ENCODE measurements around the gene CA7.
A peak's percentile ranks its signal among the peaks of the same experiment; 100 is the strongest.

The CA7 gene

DNA sequence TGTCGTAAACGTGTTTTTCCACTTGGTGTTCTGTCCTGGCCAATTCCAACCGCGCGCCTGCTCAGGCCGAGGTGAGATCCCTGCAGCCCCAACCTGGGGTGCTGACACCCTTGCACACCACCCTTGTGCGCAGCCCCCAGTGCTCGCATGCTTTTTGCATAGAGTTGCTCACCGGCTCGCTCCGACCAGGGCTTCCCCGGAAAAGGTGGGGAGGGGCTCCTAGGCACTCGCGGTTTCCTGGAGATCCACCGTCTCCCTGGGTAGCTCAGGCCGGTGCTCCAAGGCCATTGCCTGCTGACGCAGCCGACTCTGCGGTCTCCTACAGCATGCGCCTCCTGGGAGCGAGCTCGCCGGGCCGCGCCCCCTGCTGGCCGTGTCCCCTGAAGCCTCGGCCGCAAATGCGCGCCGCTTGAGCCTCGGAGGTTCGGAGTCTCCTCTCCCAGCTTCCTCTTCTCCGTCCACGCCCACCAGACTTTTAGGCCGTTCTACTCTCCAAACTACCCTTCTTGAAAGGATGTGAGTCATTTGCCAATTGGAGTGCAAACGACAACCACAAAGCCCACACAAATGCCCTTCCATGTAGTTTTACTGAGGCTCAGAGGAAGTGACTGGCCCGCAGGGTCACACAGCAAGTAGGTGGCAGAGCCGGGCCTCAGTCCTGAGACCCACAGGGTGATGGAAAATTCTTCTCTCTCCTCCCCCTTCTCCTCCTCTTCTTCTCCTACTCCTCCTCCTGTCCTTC, 28.9 kb downstream of the CA7 start:
- Mint-ChIP-seq H3K9me3 (peaks cover 2% of the 10 kb centered on the region), H3K27me3 (peaks cover 1% of the 10 kb centered on the region), H3K36me3 (no peaks in the 10 kb centered on the region), H3K4me3 (peak overlapping the region; percentile 83), H3K27ac (peak overlapping the region; percentile 49), H3K4me1 (peaks cover 11% of the 10 kb centered on the region)
- ATAC-seq (ENCODE audit: low read depth) (peak; percentile 95), DNase-seq (ENCODE audit: low spot score in 2 of 2) (peak; percentile 84 to 87)

DNA sequence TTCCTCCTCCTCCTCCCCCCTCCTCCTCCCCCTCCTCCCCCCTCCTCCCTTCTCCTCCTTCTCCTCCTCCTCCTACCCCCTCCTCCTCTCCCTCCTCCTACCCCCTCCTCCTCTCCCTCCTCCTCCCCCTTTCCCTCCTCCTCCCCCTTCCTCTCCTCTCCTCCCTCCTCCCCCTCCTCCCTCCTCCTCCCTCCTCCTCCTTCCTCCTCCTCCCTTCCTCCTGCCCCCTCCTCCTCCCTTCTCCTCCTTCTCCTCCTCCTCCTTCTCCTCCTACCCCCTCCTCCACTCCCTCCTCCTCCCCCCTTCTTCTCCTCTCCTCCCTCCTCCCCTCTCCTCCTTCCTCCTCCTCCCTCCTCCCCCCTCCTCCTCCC, 29.5 kb downstream of the CA7 start:
- ATAC-seq (ENCODE audit: low read depth) = no peak
- Mint-ChIP-seq H3K4me3 (no peak overlapping the region), H3K27me3 (peaks cover 1% of the 10 kb centered on the region), H3K27ac (peak overlapping the region; percentile 49), H3K36me3 (no peaks in the 10 kb centered on the region), H3K4me1 (peaks cover 11% of the 10 kb centered on the region), H3K9me3 (peaks cover 2% of the 10 kb centered on the region)
- DNase-seq (ENCODE audit: low spot score in 2 of 2) = no peak

DNA sequence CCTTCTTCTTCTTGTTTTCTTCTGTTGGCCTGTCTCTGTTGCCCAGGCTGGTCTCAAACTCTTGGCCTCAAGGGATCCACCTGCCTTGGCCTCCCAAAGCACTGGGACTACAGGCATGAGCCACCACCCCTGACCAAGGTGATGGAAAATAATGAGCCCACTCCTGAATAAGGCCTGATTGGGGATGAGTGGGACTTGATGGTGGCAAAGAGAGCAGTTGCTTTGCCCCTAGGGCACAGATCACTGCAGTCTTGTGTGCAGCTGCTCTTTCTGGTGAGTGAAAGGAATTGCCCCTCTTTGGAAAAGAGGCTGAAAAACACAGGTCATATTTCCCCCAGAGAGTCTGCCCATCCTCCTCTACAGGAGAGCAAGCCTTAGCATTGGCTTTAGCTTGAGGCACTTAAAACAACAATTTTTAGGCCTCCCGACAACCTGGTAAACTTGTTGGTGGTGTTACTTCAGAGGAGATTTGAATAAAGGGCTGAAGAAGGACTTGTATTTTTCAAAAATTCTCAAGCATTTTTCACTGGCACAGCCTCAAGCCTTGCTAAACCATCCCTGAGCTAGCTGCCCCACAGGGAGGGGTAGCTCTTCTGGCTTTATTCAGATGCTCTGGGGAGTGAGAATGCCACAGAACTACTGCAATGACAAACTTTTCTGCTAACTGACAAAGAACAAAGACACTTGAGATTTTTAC, 30.0 kb downstream of the CA7 start:
- peaks cover 2% of the 10 kb centered on the region for H3K9me3 Mint-ChIP-seq
- H3K27me3 Mint-ChIP-seq = peaks cover 1% of the 10 kb centered on the region
- H3K4me3 Mint-ChIP-seq = peak overlapping the region; percentile 46
- DNase-seq (ENCODE audit: low spot score in 2 of 2) = no peak
- no peak for ATAC-seq (ENCODE audit: low read depth)
- H3K36me3 Mint-ChIP-seq = no peaks in the 10 kb centered on the region
- peaks cover 11% of the 10 kb centered on the region for H3K4me1 Mint-ChIP-seq
- H3K27ac Mint-ChIP-seq = no peak overlapping the region

DNA sequence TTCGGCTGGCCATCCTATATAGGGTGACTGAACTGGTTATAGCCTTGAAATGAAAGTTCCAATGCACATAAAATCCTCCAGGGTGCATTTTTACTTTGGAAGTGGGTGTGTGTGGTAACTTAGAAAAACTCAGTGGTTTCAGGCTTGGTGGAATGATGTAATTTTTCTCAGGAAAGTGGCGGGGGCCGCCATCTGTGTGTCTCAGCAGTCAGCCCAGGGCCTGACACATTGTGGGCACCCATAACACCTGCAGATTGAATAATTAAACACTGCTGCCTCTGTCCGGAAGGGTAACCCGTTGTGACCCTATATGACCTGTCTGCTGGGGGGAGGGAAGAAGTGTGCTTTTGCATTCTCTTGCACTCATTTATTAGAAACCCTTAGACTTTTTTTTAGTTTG, 33.9 kb downstream of the CA7 start:
- Mint-ChIP-seq H3K9me3 (peaks cover 2% of the 10 kb centered on the region), H3K4me1 (peaks cover 13% of the 10 kb centered on the region), H3K36me3 (no peaks in the 10 kb centered on the region), H3K4me3 (no peak overlapping the region), H3K27me3 (peaks cover 1% of the 10 kb centered on the region), H3K27ac (no peak overlapping the region)
- ATAC-seq (ENCODE audit: low read depth) (no peak), DNase-seq (ENCODE audit: low spot score in 2 of 2) (no peak)

DNA sequence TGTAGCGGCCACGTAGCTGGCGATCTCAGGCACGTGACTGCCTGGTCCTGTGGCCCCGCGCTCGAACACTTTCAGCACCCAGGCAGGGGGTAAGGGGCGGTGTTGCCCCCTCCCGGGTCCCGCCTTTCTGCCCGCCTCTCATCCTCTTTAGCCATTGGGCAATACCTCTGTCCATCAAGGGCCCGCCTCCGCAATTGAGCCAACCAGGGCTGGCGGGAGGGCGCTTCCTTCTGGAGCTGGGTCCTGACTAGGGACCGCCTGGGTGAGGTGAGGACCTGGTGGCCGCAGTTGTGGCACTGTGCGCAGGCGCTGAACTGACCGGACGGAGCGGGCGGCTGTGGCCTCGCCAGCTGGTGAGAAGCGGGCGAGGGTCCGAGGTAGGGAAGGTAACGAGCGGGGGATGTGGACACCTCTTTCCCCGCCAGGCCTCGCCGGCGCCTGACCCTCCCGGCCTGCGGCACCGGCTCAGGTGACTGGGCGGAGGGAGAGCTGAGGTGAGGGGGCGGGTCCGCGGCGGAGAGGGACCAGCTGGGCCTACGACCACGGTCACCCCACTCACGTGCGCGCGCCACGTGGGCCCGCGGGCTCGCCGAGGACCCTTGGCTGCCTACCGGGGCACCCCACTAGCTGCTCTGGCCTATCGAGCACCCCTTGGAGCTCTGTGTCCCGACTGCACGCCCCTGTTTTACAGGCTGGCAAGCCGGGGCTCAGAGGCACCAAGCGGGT, 36.2 kb downstream of the CA7 start, which contains the start of gene PDP2:
TSS of gene PDP2 (plus strand) at position 228 of the 726 bp plus-strand sequence. CDS start 3,770 bp downstream, outside the sequence.
- Mint-ChIP-seq H3K36me3 (peaks cover 5% of the 10 kb centered on the region), H3K4me1 (peaks cover 8% of the 10 kb centered on the region), H3K27me3 (no peaks in the 10 kb centered on the region), H3K4me3 (peak within 1 kb of the TSS; percentile 100), H3K27ac (peak within 1 kb of the TSS; percentile 82), H3K9me3 (peaks cover 2% of the 10 kb centered on the region)
- peak; percentile 98 for ATAC-seq (ENCODE audit: low read depth)
- DNase-seq (ENCODE audit: low spot score in 2 of 2) = peak; percentile 85 to 88

DNA sequence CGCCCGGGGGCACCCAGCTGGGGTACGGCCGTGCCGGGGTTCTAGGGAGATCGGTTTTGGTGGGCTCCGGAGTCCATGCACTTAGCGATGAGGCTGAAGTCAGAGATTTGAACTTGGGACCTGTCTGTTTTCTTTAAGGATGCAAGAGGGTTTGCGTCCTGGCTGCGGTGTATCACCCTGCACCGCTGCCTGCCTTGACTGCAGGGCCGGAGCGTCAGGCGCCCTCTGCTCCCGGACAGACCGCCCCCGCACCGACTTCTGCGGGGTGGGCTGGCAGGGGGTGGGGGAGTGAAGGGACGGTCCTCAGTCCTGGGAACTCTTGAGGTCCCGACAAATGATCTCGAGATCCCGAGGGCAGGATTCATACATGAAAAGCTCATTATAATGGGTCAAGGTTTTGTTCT, 36.8 kb downstream of the CA7 start:
- ATAC-seq (ENCODE audit: low read depth) (peak; percentile 2), DNase-seq (ENCODE audit: low spot score in 2 of 2) (no peak)
- peaks cover 9% of the 10 kb centered on the region for H3K4me1 Mint-ChIP-seq
- peaks cover 10% of the 10 kb centered on the region for H3K36me3 Mint-ChIP-seq
- H3K27ac Mint-ChIP-seq = no peak overlapping the region
- H3K4me3 Mint-ChIP-seq = peak overlapping the region; percentile 100
- H3K9me3 Mint-ChIP-seq = peaks cover 2% of the 10 kb centered on the region
- no peaks in the 10 kb centered on the region for H3K27me3 Mint-ChIP-seq

DNA sequence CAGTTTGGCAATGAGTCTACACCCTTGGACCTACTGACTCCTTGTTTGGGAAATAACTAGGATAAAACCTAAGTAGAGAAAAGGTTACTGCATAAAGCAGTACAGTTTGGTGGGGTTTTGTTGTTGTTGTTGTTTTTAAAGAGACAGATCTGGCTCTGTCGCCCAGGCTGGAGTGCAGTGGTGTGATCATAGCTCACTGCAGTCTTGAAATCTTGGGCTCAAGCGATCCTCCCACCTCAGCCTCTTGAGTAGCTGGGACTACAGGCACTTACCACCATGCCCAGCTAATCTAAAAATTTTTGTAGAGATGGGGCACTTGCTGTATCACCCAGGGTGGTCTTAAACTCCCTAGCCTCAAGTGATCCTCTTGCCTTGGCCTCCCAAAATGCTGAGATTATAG, 37.3 kb downstream of the CA7 start:
- H3K4me3 Mint-ChIP-seq = peak overlapping the region; percentile 39
- peaks cover 9% of the 10 kb centered on the region for H3K4me1 Mint-ChIP-seq
- no peaks in the 10 kb centered on the region for H3K9me3 Mint-ChIP-seq
- H3K27me3 Mint-ChIP-seq = no peaks in the 10 kb centered on the region
- no peak for DNase-seq (ENCODE audit: low spot score in 2 of 2)
- peaks cover 10% of the 10 kb centered on the region for H3K36me3 Mint-ChIP-seq
- no peak for ATAC-seq (ENCODE audit: low read depth)
- no peak overlapping the region for H3K27ac Mint-ChIP-seq

DNA sequence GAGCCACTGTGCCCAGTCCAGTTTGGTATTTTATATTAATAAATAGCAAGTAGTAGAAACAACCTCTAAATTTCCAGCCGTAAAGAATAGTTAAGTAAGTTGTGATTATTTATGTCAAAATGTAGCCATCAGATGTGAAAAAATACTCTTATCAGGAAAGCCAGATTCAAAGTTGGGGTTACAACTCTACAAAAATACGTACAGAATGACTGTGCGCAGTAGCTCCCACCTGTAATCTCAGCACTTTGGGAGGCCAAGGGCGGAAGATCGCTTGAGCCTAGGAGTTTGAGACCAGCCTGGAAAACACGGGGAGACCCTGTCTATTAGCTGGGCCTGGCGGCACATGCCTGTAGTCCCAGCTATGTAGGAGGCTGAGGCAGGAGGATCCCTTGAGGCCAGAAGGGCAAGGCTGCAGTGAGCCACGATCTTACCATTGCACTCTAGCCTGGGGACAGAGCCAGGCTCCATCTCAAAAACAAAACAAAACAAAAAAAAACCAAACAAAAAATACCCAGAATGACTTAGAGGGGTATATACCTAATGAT, 37.8 kb downstream of the CA7 start:
- peaks cover 10% of the 10 kb centered on the region for H3K36me3 Mint-ChIP-seq
- DNase-seq (ENCODE audit: low spot score in 2 of 2) (no peak), ATAC-seq (ENCODE audit: low read depth) (no peak)
- no peak overlapping the region for H3K27ac Mint-ChIP-seq
- H3K9me3 Mint-ChIP-seq = no peaks in the 10 kb centered on the region
- H3K4me1 Mint-ChIP-seq = peaks cover 9% of the 10 kb centered on the region
- H3K27me3 Mint-ChIP-seq = no peaks in the 10 kb centered on the region
- H3K4me3 Mint-ChIP-seq = peak overlapping the region; percentile 21

DNA sequence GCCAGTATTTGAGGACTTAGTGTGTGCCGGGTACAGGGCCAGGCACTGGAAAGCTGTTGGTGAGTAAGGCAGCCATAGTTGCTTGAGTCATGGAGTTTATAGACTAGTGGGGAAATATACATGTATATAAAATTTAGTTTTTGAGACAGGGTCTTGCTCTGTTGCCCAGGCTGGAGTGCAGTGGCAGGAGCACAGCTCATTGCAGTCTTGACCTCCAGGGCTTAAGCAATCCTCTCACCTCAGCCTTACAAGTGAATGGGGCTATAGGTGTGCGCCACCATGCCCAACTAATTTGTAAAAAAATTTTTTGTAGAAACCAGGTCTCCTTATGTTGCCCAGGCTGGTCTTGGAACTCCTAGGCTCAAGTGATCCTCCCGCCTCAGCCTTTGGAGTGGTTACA, 38.5 kb downstream of the CA7 start:
- Mint-ChIP-seq H3K36me3 (peaks cover 10% of the 10 kb centered on the region), H3K4me3 (no peak overlapping the region), H3K27ac (no peak overlapping the region), H3K27me3 (no peaks in the 10 kb centered on the region), H3K4me1 (peaks cover 9% of the 10 kb centered on the region), H3K9me3 (no peaks in the 10 kb centered on the region)
- ATAC-seq (ENCODE audit: low read depth) (no peak), DNase-seq (ENCODE audit: low spot score in 2 of 2) (no peak)

DNA sequence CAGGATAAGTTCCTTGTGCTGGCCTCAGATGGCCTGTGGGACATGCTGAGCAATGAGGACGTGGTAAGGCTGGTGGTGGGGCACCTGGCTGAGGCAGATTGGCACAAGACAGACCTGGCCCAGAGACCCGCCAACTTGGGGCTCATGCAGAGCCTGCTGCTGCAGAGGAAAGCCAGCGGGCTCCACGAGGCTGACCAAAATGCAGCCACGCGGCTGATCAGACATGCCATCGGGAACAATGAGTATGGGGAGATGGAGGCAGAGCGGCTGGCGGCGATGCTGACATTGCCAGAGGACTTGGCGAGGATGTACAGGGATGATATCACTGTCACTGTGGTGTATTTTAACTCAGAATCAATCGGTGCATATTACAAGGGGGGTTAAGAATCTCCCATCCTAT, 41.3 kb downstream of the CA7 start:
- no peak for DNase-seq (ENCODE audit: low spot score in 2 of 2)
- ATAC-seq (ENCODE audit: low read depth) = no peak
- Mint-ChIP-seq H3K27me3 (no peaks in the 10 kb centered on the region), H3K4me1 (peaks cover 4% of the 10 kb centered on the region), H3K9me3 (no peaks in the 10 kb centered on the region), H3K36me3 (peaks cover 13% of the 10 kb centered on the region), H3K4me3 (no peak overlapping the region), H3K27ac (no peak overlapping the region)

DNA sequence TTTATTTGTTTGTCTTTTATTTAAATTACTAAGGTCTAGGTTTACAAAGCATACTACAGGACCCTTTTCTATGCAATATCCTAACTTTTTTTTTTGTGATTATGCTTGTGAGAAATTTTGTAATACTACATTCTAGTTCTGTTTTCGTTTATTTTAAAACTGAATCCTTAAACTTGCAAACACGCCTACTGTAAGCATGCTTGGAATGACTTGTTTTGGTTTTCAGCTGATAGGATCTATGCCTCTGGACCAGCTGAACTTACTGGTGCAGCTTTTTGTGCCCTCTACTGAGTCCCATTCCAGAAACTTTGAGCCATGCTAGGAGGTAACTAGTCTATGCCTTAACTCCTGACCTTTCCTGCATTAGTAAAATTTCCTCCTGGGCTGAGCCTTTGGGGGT, 42.1 kb downstream of the CA7 start:
- no peak overlapping the region for H3K4me3 Mint-ChIP-seq
- no peaks in the 10 kb centered on the region for H3K27me3 Mint-ChIP-seq
- H3K4me1 Mint-ChIP-seq = peaks cover 4% of the 10 kb centered on the region
- peaks cover 13% of the 10 kb centered on the region for H3K36me3 Mint-ChIP-seq
- H3K9me3 Mint-ChIP-seq = no peaks in the 10 kb centered on the region
- no peak overlapping the region for H3K27ac Mint-ChIP-seq
- no peak for DNase-seq (ENCODE audit: low spot score in 2 of 2)
- ATAC-seq (ENCODE audit: low read depth) = no peak

DNA sequence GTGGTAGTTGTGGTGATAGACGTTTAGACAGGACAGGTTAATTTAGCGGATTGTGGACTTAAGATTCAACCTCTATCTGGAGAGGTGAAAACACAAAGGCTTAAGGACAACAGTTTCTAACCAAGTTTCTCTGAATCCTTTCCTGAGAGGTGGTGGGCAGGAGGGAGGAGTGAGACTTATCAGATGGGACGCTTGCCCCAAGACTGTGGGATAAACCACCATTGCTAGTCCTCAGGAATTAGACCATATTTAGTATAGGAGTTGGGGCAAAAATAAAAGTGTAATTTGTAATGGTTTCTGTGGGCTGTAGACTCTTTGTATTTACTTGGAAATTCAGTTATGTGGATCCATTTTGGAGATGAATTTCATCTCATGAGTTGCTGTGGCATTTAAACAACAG, 42.7 kb downstream of the CA7 start:
- no peaks in the 10 kb centered on the region for H3K27me3 Mint-ChIP-seq
- H3K9me3 Mint-ChIP-seq = no peaks in the 10 kb centered on the region
- ATAC-seq (ENCODE audit: low read depth) (no peak), DNase-seq (ENCODE audit: low spot score in 2 of 2) (no peak)
- H3K4me1 Mint-ChIP-seq = peaks cover 4% of the 10 kb centered on the region
- no peak overlapping the region for H3K27ac Mint-ChIP-seq
- H3K36me3 Mint-ChIP-seq = peaks cover 13% of the 10 kb centered on the region
- no peak overlapping the region for H3K4me3 Mint-ChIP-seq

DNA sequence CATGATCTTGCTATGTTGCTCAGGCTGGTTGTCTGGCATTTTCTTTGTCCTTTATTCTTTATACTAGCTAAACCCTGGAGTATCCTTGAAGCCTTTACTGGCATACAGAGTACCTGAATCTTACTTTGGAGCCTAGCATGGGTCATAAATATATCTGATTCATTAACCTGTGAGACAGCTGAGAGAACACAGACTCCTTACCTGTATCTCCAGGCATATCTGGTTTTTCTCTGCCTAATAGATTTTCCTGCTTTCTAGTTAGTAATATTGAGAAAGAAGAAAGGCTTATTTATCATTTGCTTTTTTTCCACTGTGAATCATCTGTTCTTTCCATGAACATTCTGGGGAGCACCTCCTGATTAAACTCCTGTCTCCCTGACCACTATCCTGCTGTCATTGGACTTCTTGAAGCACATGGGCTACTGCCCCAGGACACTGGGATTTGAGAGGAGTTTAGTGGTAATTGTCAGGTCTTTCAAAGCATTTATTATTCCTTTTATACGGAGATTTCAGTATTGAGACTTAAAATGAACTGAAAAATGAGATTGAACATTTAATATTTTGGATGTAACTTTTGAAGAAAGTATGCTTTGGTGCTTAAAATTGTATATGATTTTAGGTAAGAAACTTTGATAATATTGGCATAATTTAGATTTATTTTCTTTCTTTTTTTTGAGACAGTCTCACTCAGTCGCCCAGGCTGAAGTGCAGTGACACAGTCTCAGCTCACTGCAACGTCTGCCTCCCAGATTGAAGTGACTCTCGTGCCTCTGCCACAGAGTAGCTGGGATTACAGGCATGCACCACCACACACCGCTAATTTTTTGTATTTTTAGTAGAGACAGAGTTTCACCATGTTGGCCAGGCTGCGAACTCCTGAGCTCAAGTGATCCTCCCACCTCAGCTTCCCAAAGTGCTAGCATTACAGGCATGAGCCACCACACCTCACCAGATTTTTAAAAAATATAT, 44.7 kb downstream of the CA7 start:
- Mint-ChIP-seq H3K36me3 (peaks cover 13% of the 10 kb centered on the region), H3K27ac (no peak overlapping the region), H3K4me3 (no peak overlapping the region), H3K27me3 (no peaks in the 10 kb centered on the region), H3K9me3 (no peaks in the 10 kb centered on the region), H3K4me1 (peaks cover 4% of the 10 kb centered on the region)
- no peak for DNase-seq (ENCODE audit: low spot score in 2 of 2)
- ATAC-seq (ENCODE audit: low read depth) = no peak
